Natural killer cell (primary cell): ENCODE measurements around the gene SH2D3C. TPM values are rescaled to one million over a fixed set of nuclear protein-coding genes. Genes with fewer than 3 reads are reported as not detected.
A peak's percentile ranks its signal among the peaks of the same experiment; 100 is the strongest.

Source experiments
- ATAC-seq, 3 donors: fragments of 150-1000 bp in 2 of 3; fragments of 200-7000 bp in 1 of 3; cut with Tn5 transposase; 1 replicate in 1 of 3; 2 replicates in 2 of 3; pipeline ENCODE4 v1.10.0; 2021; ENCODE audit warnings: mild to moderate bottlenecking in 2 of 3, moderate library complexity in 2 of 3
- DNase-seq, 2 donors: peaks; one replicate each; pipeline versions ENCODE4 v3.0.0 to v3.0.0-alpha.2; 2013 to 2021; ENCODE audit warnings: mixed read lengths in 1 of 2
- H3K27ac ChIP-seq: one replicate; pipeline ENCODE4 v1.5.1; 2013; ENCODE audit warnings: mild to moderate bottlenecking, low read length
- H3K27me3 ChIP-seq: one replicate; pipeline ENCODE4 v1.6.1; 2013; ENCODE audit warnings: low read length; ENCODE audit not compliant: control insufficient read depth, insufficient read depth
- H3K36me3 ChIP-seq: one replicate; pipeline ENCODE4 v1.6.1; 2013; ENCODE audit warnings: low read length; ENCODE audit not compliant: control insufficient read depth, insufficient read depth
- H3K4me1 ChIP-seq: one replicate; pipeline ENCODE4 v1.6.1; 2013; ENCODE audit warnings: low read length; ENCODE audit not compliant: control insufficient read depth, insufficient read depth
- H3K4me3 ChIP-seq: one replicate; pipeline ENCODE4 v1.5.1; 2013; ENCODE audit warnings: low read length
- H3K9me3 ChIP-seq: one replicate; pipeline ENCODE4 v1.6.1; 2013; ENCODE audit warnings: low read length; ENCODE audit not compliant: control insufficient read depth, insufficient read depth
- H3K27ac Mint-ChIP-seq, 2 donors: one replicate each; pipeline ENCODE4 v1.8.0; 2022; ENCODE audit warnings: mild to moderate bottlenecking in 2 of 2, mixed read lengths in 2 of 2, moderate library complexity in 1 of 2
- H3K27me3 Mint-ChIP-seq, 2 donors: one replicate each; pipeline ENCODE4 v1.8.0; 2022; ENCODE audit warnings: low read depth in 2 of 2, mixed read lengths in 2 of 2
- H3K36me3 Mint-ChIP-seq: one replicate; pipeline ENCODE4 v1.8.0; 2022; ENCODE audit warnings: mixed read lengths
- H3K4me1 Mint-ChIP-seq, 2 donors: one replicate each; pipeline ENCODE4 v1.8.0; 2022; ENCODE audit warnings: mixed read lengths in 2 of 2
- H3K4me3 Mint-ChIP-seq: one replicate; pipeline ENCODE4 v1.8.0; 2022; ENCODE audit warnings: mild to moderate bottlenecking, moderate library complexity, mixed read lengths
- H3K9me3 Mint-ChIP-seq, 2 donors: one replicate each; pipeline ENCODE4 v1.8.0; 2022; ENCODE audit warnings: mixed read lengths in 2 of 2
- WGBS: methylation state at CpG from one replicate; pipeline ENCODE4 v1.1.7; 2013; ENCODE audit warnings: missing lambda C conversion rate; ENCODE audit not compliant: insufficient coverage; 5-methylcytosine and 5-hydroxymethylcytosine counted together
- intact Hi-C: fragments of 100-400 bp; cut with micrococcal nuclease; formaldehyde crosslinking; loops from one replicate; pipeline ENCODE4 v1.14.2; 2022
- total RNA-seq, 4 donors: library from RNA; stranded (reverse); fragments of 120-200 nt in 1 of 4; gene quantifications; one replicate each; pipeline versions ENCODE4 v1.2.3 to v1.2.4, GENCODE V29; 2013 to 2022
- TF ChIP-seq, protein P1 (sequence below): fragments of 200-600 bp; IDR thresholded peaks from one replicate; pipeline ENCODE4 v1.8.0; 2022; ENCODE audit warnings: antibody characterized with exemption

The SH2D3C gene
- total RNA-seq, 3 donors from 2014 or later (not counting 1 experiment from before 2014, with no cell fraction given), result 42.8 to 86.8 (median 56.6) TPM

DNA sequence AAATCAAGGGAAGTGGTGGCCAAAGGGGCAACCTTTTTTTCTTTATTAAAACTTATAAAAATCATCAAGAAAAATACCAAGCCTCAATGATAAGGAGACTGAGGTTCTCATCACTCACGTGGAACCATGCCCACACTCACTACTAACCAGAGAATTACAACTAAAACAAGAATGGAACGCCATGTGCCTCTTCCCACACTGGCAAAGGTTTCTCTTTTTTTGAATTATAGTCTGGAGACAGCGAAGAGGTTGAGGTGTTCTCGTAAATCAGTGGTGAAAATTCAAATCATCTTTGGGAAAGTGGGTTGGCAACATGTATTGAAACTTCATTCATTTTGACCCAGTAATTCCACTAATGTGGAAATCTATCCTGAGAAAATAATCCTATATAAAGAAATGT, 43.6 kb upstream of the SH2D3C start:
- no peaks in the 10 kb centered on the region for H3K27me3 Mint-ChIP-seq
- no peaks in the 10 kb centered on the region for H3K9me3 Mint-ChIP-seq
- Histone ChIP-seq H3K27ac (no peak overlapping the region), H3K4me3 (no peak overlapping the region), H3K36me3 (peaks cover 11% of the 10 kb centered on the region), H3K4me1 (no peaks in the 10 kb centered on the region), H3K9me3 (no peaks in the 10 kb centered on the region), H3K27me3 (no peaks in the 10 kb centered on the region)
- H3K36me3 Mint-ChIP-seq, result no peaks in the 10 kb centered on the region
- no peak for DNase-seq
- intact Hi-C loops, result no loop called here
- no peaks in the 10 kb centered on the region for H3K4me1 Mint-ChIP-seq
- 100% methylated on average over 2 of the region's 4 CpGs for WGBS
- no peak for ATAC-seq
- TF ChIP-seq, protein P1, sequence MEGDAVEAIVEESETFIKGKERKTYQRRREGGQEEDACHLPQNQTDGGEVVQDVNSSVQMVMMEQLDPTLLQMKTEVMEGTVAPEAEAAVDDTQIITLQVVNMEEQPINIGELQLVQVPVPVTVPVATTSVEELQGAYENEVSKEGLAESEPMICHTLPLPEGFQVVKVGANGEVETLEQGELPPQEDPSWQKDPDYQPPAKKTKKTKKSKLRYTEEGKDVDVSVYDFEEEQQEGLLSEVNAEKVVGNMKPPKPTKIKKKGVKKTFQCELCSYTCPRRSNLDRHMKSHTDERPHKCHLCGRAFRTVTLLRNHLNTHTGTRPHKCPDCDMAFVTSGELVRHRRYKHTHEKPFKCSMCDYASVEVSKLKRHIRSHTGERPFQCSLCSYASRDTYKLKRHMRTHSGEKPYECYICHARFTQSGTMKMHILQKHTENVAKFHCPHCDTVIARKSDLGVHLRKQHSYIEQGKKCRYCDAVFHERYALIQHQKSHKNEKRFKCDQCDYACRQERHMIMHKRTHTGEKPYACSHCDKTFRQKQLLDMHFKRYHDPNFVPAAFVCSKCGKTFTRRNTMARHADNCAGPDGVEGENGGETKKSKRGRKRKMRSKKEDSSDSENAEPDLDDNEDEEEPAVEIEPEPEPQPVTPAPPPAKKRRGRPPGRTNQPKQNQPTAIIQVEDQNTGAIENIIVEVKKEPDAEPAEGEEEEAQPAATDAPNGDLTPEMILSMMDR, result no peak
- H3K4me3 Mint-ChIP-seq, result no peak overlapping the region
- peak overlapping the region; percentile 22 to 41 for H3K27ac Mint-ChIP-seq

DNA sequence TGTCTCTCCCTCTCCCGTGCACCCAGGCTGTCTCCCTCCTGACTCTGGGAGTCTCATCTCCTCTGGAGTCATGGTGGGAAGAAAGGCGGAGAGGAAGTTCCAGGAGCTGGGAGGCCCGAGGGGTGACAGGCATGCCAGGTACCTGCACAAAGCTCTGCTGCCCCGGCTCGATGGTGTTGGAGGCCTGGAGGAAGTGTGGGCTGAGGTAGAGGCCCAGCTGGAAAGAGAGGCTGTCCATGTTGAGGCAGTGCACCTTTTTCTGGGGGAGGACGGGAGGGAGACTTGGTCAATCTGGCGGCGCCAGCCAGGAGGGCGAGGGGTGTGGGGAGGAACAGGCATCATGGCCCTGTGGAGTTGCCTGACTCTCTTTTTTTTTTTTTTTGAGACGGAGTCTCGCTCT, 40.1 kb upstream of the SH2D3C start:
- 95% methylated on average over 9 of the region's 11 CpGs for WGBS
- Mint-ChIP-seq H3K4me1 (no peaks in the 10 kb centered on the region), H3K36me3 (no peaks in the 10 kb centered on the region), H3K4me3 (no peak overlapping the region), H3K27ac (no peak overlapping the region), H3K27me3 (no peaks in the 10 kb centered on the region), H3K9me3 (no peaks in the 10 kb centered on the region)
- TF ChIP-seq, protein P1, result no peak
- Histone ChIP-seq H3K9me3 (no peaks in the 10 kb centered on the region), H3K36me3 (peaks cover 24% of the 10 kb centered on the region), H3K27me3 (no peaks in the 10 kb centered on the region), H3K4me3 (no peak overlapping the region), H3K4me1 (no peaks in the 10 kb centered on the region), H3K27ac (no peak overlapping the region)
- no peak for DNase-seq
- ATAC-seq, result no peak
- intact Hi-C loops, result no loop called here

DNA sequence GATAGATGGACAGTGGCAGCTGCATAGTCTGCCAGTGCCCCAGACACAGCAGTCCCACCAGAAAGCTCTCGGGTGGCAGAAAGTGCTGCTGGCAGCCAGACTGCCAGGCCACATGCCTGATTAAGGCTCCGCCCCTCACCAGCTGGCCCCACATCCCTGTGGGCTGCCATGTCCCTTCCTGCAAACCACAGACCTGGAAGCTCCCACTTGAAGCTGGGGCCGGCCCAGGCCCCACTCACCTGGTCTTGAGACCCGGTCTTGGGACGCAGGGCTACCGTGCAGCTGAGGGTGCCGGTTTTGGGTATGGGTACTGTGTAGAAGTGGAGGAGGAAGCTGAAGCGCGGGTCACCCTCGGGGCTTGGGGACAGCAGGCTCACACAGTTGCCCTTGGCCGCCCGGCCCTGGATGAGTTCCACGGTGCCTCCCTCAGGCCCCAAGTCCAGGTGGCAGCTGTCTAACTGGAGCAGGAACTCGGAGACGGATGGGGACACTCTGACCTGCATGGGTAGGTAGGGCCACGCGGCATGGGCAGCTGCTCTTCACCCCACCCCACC, 39.5 kb upstream of the SH2D3C start:
- TF ChIP-seq, protein P1, result no peak
- DNase-seq, result no peak
- no peak for ATAC-seq
- H3K36me3 ChIP-seq, result peaks cover 30% of the 10 kb centered on the region
- no peaks in the 10 kb centered on the region for H3K4me1 ChIP-seq
- H3K27ac ChIP-seq, result no peak overlapping the region
- no peak overlapping the region for H3K4me3 Mint-ChIP-seq
- H3K27ac Mint-ChIP-seq, result peak overlapping the region; percentile 29 to 68
- no peak overlapping the region for H3K4me3 ChIP-seq
- intact Hi-C loops, result no loop called here
- no peaks in the 10 kb centered on the region for H3K27me3 ChIP-seq
- H3K27me3 Mint-ChIP-seq, result no peaks in the 10 kb centered on the region
- no peaks in the 10 kb centered on the region for H3K4me1 Mint-ChIP-seq
- 88% methylated on average over 17 of the region's 17 CpGs for WGBS
- H3K36me3 Mint-ChIP-seq, result no peaks in the 10 kb centered on the region
- H3K9me3 Mint-ChIP-seq, result no peaks in the 10 kb centered on the region
- no peaks in the 10 kb centered on the region for H3K9me3 ChIP-seq

DNA sequence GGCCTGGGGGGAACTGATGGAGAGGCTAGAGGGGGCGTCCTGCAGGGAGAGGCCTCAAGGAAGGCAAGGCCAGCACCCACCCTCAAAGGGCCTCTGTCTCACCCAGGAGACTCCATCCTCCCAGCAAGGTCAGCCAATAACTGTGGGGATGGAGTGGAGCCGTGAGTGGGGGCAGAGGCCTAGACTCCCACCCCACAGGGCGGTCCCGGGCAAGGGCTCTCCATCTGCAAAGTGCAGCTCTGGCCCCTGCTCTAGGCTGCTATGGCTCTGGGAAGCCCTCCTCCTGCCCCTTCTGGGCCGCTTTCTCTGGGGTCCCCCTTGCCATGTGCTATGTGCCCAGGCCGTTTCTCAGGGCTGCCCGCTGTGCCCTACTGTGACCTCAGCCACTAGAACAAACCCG, 38.3 kb upstream of the SH2D3C start:
- intact Hi-C loops, result no loop called here

More for the DNA sequence above, 38.3 kb upstream of the SH2D3C start:
- Mint-ChIP-seq H3K4me1 (no peaks in the 10 kb centered on the region), H3K4me3 (no peak overlapping the region), H3K27ac (no peak overlapping the region), H3K36me3 (no peaks in the 10 kb centered on the region), H3K27me3 (no peaks in the 10 kb centered on the region), H3K9me3 (no peaks in the 10 kb centered on the region)
- no peak for DNase-seq
- no peak overlapping the region for H3K4me3 ChIP-seq
- peaks cover 38% of the 10 kb centered on the region for H3K36me3 ChIP-seq
- H3K9me3 ChIP-seq, result no peaks in the 10 kb centered on the region
- H3K27me3 ChIP-seq, result no peaks in the 10 kb centered on the region
- no peaks in the 10 kb centered on the region for H3K4me1 ChIP-seq
- ATAC-seq, result no peak
- WGBS, result 94% methylated on average over 8 of the region's 8 CpGs
- H3K27ac ChIP-seq, result no peak overlapping the region
- TF ChIP-seq, protein P1, result no peak
